GM19099 (cell line): Measurements from ENCODE around the gene LRRN2.

Experiments used
- POLR2A ChIP-seq: IDR thresholded peaks from 3 replicates; pipeline ENCODE4 v1.6.1; 2011; ENCODE audit warnings: low read depth; ENCODE audit not compliant: insufficient read length; ENCODE audit errors: extremely low read depth

The LRRN2 gene

GRCh38 chr1:204576422-204576821 lies 109.1 kb downstream of the LRRN2 start:
- TF ChIP-seq POLR2A: no peak

GRCh38 chr1:204575221-204576190 lies 110.0 kb downstream of the LRRN2 start:
- no peak for TF ChIP-seq POLR2A

GRCh38 chr1:204574865-204575163 lies 110.7 kb downstream of the LRRN2 start:
- no peak for TF ChIP-seq POLR2A

- TF ChIP-seq POLR2A: no peak
Measured at GRCh38 chr1:204574016-204574864, 111.3 kb downstream of the LRRN2 start.

GRCh38 chr1:204572923-204573922 lies 112.3 kb downstream of the LRRN2 start:
- TF ChIP-seq POLR2A: no peak

- TF ChIP-seq POLR2A: no peak
Measured at GRCh38 chr1:204571631-204572030, 113.9 kb downstream of the LRRN2 start.

- no peak for TF ChIP-seq POLR2A
Measured at GRCh38 chr1:204571128-204571527, 114.4 kb downstream of the LRRN2 start.

GRCh38 chr1:204569478-204569877 lies 116.1 kb downstream of the LRRN2 start:
- TF ChIP-seq POLR2A: no peak

GRCh38 chr1:204568576-204569315 lies 116.8 kb downstream of the LRRN2 start:
- TF ChIP-seq POLR2A: no peak
